GM18517 (cell line): ENCODE measurements around the gene EMC6.

ENCODE experiments used
- ATAC-seq: cut with Tn5 transposase; IDR thresholded peaks from one replicate; pipeline ENCODE4 v1.9.1; 2021; ENCODE audit warnings: mild to moderate bottlenecking, moderate library complexity; ENCODE audit not compliant: unreplicated experiment

EMC6 gene

GRCh38 chr17:3655766-3656165 lies 12.8 kb upstream of the EMC6 start:
- no peak for ATAC-seq

- ATAC-seq: no peak
Measured at GRCh38 chr17:3656353-3656752, 12.3 kb upstream of the EMC6 start.

- ATAC-seq: no peak
Measured at GRCh38 chr17:3656755-3657587, 11.6 kb upstream of the EMC6 start.

GRCh38 chr17:3657588-3657869 lies 11.1 kb upstream of the EMC6 start:
- no peak for ATAC-seq

GRCh38 chr17:3657874-3658783 lies 10.5 kb upstream of the EMC6 start:
- no peak for ATAC-seq

- no peak for ATAC-seq
Measured at GRCh38 chr17:3658784-3659449, 9.7 kb upstream of the EMC6 start.

- ATAC-seq: no peak
Measured at GRCh38 chr17:3659541-3660111, 9.0 kb upstream of the EMC6 start.

- ATAC-seq: no peak
Measured at GRCh38 chr17:3660311-3660891, 8.2 kb upstream of the EMC6 start.

GRCh38 chr17:3663102-3664011 lies 5.3 kb upstream of the EMC6 start:
- no peak for ATAC-seq

- no peak for ATAC-seq
Measured at GRCh38 chr17:3665834-3666233, 2.8 kb upstream of the EMC6 start.

GRCh38 chr17:3666516-3666915 lies 2.1 kb upstream of the EMC6 start:
- ATAC-seq: no peak

- ATAC-seq: peak; percentile 2
Measured at GRCh38 chr17:3667366-3668278, 990 bp upstream of the EMC6 start.

- ATAC-seq: peak; percentile 3
Measured at GRCh38 chr17:3669085-3669347, 404 bp downstream of the EMC6 start.

GRCh38 chr17:3669548-3669947 lies 936 bp downstream of the EMC6 start:
- ATAC-seq: no peak

- ATAC-seq: no peak
Measured at GRCh38 chr17:3672571-3672970, 4.0 kb downstream of the EMC6 start.

- ATAC-seq: no peak
Measured at GRCh38 chr17:3675886-3676285, 7.3 kb downstream of the EMC6 start.

- no peak for ATAC-seq
Measured at GRCh38 chr17:3678095-3678820, 9.6 kb downstream of the EMC6 start.

GRCh38 chr17:3678821-3679530 lies 10.4 kb downstream of the EMC6 start:
- ATAC-seq: no peak
